ENCODE data around the gene MYOZ2. TPM values are rescaled to one million over a fixed set of nuclear protein-coding genes. Genes with fewer than 3 reads are reported as not detected.

Gene MYOZ2
- total and polyA plus RNA-seq, 2 of the 4 experiments (the other 2 are of a cell fraction), result 0.17 to 0.18 TPM

GRCh38 chr4:119190354-119190753 lies 54.7 kb downstream of the MYOZ2 start:
- ChIA-PET CTCF (interaction anchor here (0.6 kb wide), 1 partner anchor 23 kb away, joined by 3 read pairs; no protein-coding TSS in a partner anchor), POLR2A (ENCODE audit: unreplicated experiment) (no interaction called here)
- Histone ChIP-seq H3K79me1 (ENCODE audit: low read depth in 1 of 2, low read length in 2 of 2) (no peaks in the 10 kb centered on the region), H3K36me3 (ENCODE audit: control insufficient read depth, insufficient read depth, low read length) (no peaks in the 10 kb centered on the region), H3K4me2 (ENCODE audit: low read depth, low read length) (no peak overlapping the region), H3K27me3 (ENCODE audit: control insufficient read depth, insufficient read depth, low read length) (no peaks in the 10 kb centered on the region), H3K9me1 (ENCODE audit: insufficient read depth, low read length) (no peaks in the 10 kb centered on the region; the same call in 1 of the 2 replicates), H2BK5ac (ENCODE audit: low read depth, low read length, poor library complexity, severe bottlenecking) (no peak overlapping the region), H3K14ac (replicated peaks; ENCODE audit: low read depth, low read length) (no peak overlapping the region), H2BK120ac (ENCODE audit: low read depth, low read length) (no peak overlapping the region), H4K20me1 (ENCODE audit: insufficient read depth, low read length) (no peaks in the 10 kb centered on the region), H4K8ac (ENCODE audit: low read depth in 2 of 2, low read length in 2 of 2) (no peak overlapping the region), H3K23ac (ENCODE audit: low read depth, low read length) (no peak overlapping the region), H2BK20ac (ENCODE audit: low read depth, low read length) (no peak overlapping the region), H3K4ac (ENCODE audit: low read depth, low read length) (no peak overlapping the region), H3K9ac (ENCODE audit: low read depth, low read length) (no peak overlapping the region), H2AK9ac (replicated peaks; ENCODE audit: low read depth, low read length, poor library complexity) (no peak overlapping the region), H3K18ac (ENCODE audit: low read depth, low read length) (no peak overlapping the region), H3K27ac (ENCODE audit: insufficient read depth, low read length) (no peak overlapping the region), H4K91ac (ENCODE audit: insufficient read depth, low read depth, low read length) (no peak overlapping the region), H2AK5ac (ENCODE audit: low read depth, low read length) (no peak overlapping the region), H2AFZ (replicated peaks; ENCODE audit: low read length, poor library complexity) (no peak overlapping the region), H2BK15ac (ENCODE audit: low read depth, low read length) (no peak overlapping the region), H3K4me1 (ENCODE audit: control insufficient read depth, insufficient read depth, low read length) (no peaks in the 10 kb centered on the region), H3K4me3 (ENCODE audit: insufficient read depth, low read depth, low read length) (no peak overlapping the region), H3K56ac (ENCODE audit: extremely low read depth, insufficient read depth, low read length) (no peak overlapping the region), H4K5ac (ENCODE audit: low read depth, low read length) (no peak overlapping the region), H3K9me3 (ENCODE audit: control insufficient read depth, insufficient read depth, low read length) (no peaks in the 10 kb centered on the region)
- BruUV-seq (replicated peaks), result no TSS peak
- in situ Hi-C loops (cut with MboI; ENCODE audit: low sequenced_read_pairs) (no loop called here), dilution Hi-C loops (cut with HindIII; ENCODE audit: low sequenced_read_pairs, unreplicated experiment) (no loop called here), intact Hi-C loops (cut with micrococcal nuclease) (no loop called here)
- no peak for ATAC-seq (ENCODE audit: low read depth)
- no peak for DNase-seq
- TF ChIP-seq CEBPB (IDR thresholded peaks at IDR 0.05; ENCODE audit: low read depth, low read length) (no peak), SMC3 (IDR thresholded peaks at IDR 0.05; ENCODE audit: low read depth, low read length) (no peak), RFX5 (IDR thresholded peaks at IDR 0.05; ENCODE audit: low read depth, low read length) (no peak), MXI1 (IDR thresholded peaks at IDR 0.05; ENCODE audit: borderline replicate concordance, low read depth, low read length) (no peak), USF2 (IDR thresholded peaks at IDR 0.05; ENCODE audit: low read depth, low read length) (no peak), RAD21 (IDR thresholded peaks at IDR 0.05; ENCODE audit: low read length) (no peak), MAZ (IDR thresholded peaks at IDR 0.05; ENCODE audit: borderline replicate concordance, low read depth, low read length) (no peak), CHD1 (IDR thresholded peaks at IDR 0.05; ENCODE audit: low read depth, low read length) (no peak), RCOR1 (IDR thresholded peaks at IDR 0.05; ENCODE audit: insufficient replicate concordance, low read length) (no peak)
- TF ChIP-seq, protein P1, sequence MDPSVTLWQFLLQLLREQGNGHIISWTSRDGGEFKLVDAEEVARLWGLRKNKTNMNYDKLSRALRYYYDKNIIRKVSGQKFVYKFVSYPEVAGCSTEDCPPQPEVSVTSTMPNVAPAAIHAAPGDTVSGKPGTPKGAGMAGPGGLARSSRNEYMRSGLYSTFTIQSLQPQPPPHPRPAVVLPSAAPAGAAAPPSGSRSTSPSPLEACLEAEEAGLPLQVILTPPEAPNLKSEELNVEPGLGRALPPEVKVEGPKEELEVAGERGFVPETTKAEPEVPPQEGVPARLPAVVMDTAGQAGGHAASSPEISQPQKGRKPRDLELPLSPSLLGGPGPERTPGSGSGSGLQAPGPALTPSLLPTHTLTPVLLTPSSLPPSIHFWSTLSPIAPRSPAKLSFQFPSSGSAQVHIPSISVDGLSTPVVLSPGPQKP (IDR thresholded peaks at IDR 0.05; ENCODE audit: borderline replicate concordance, low read depth, low read length), result no peak
- no CpG with 5 or more reads among the region's 2 CpGs for WGBS, 2 experiments (ENCODE audit: extremely low coverage in 2 of 2, insufficient read length in 1 of 2)
